HG02938 (cell line): ENCODE data around the gene ARHGAP33.
"Not testable (repeated sequence)": the region's sequence is repeated elsewhere in the genome, so short reads cannot be mapped to it uniquely, and the experiment has no call there.

ENCODE experiments used
- ATAC-seq: cut with Tn5 transposase; IDR thresholded peaks from one replicate; pipeline ENCODE4 v1.9.1; 2021; ENCODE audit warnings: mild to moderate bottlenecking, moderate library complexity; ENCODE audit not compliant: unreplicated experiment

The ARHGAP33 gene

DNA sequence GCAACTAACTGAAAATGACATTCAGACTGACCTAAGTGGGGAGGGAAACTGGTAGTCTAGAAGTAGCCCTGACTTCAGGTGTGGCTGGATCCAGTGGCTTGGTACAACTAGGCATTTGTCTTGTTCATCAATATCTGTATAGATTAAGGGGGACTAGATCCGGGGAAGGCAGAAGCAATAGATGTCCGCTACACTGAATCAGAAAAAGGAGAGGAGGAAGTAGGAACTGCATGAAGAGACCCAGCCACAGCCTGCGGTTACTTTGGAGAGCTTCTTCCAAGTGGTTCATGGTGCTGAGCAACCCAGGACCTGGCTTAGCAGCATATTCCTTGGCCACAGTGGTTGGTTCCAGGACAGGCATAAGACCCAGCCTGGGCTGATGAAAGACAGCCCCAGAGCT lies 47.2 kb downstream of the ARHGAP33 start:
- no peak for ATAC-seq

DNA sequence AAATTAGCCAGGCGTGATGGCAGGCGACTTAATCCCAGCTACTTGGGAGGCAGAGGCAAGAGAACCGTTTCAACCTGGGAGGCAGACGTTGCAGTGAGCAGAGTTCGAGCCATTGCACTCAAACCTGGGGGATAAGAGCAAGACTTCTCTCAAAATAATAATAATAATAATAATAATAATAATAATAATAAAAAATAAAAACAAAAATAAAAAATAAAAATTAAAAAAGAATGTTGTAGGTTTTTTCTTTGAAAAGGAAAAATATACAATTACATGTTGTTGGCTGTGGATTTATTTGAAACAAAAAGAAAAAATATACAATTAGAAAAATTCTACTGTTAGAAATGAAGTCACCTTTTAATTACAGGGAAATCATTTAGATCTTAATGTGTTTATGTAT lies 48.8 kb downstream of the ARHGAP33 start:
- no peak for ATAC-seq

DNA sequence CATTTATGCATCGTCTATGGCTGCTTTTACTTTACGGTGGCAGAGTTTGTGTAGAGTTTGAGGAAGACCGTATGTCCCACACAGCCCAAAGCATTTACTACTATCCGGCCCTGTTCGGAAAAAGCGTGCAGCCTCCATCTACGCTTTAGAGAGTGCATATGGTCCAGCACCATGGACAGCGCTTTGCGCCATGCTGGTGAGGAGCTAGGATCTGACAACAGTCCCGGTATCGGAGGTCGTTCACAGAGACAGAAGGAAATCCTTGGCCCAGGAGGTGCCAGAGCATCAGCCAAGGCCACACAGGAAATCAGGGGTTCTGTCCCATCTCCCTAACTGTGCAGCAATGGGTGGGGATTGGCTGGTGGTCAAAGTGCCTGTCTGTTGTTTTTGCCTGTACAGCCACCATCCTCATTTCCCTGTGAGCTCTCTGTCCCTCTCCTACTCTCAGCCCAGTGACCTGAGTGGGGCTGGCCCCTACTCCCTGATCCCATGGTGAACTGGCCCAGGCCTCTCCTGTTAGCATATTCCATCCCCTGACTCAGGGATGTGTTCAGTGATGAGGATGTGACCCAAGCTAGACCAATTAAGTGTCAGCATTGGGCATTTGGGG lies 53.4 kb downstream of the ARHGAP33 start:
- no peak for ATAC-seq

DNA sequence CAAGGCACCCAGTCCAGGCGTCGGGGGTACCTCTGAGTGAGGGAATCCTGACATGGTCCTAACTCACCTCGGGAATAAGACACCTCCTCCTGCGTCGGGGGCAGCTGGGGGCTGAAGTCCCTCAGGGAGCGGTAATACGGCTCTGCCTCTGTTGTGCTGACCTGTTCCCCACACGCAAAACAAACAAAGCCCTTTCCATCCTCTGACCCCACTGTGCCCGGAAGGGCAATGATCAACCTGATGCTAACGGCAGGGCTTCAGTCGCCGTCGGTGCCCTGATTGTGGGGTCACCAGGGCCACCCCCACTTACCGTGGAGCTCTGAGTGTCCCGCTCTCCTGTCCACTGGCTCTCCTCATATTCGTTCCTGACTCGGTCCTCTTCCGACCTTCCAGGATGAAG lies 55.6 kb downstream of the ARHGAP33 start:
- no peak for ATAC-seq

DNA sequence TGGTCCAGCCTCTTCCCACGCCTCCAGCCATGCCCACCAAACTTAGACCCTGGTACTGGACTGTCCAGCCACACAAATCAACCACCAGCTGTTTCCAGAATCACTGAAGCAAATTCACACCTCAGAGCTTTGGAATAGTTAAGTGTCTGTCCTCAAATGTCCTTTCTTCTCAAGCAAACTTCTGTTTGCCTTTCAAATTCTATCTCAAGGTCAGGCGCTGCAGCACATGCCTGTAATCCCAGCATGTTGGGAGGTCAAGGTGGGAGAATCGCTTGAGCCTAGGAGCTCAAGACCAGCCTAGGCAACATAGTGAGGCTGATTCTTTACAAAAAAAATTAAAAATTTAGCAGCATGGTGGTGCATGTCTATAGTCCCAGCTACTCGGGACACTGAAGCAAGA lies 56.7 kb downstream of the ARHGAP33 start:
- ATAC-seq = no peak

DNA sequence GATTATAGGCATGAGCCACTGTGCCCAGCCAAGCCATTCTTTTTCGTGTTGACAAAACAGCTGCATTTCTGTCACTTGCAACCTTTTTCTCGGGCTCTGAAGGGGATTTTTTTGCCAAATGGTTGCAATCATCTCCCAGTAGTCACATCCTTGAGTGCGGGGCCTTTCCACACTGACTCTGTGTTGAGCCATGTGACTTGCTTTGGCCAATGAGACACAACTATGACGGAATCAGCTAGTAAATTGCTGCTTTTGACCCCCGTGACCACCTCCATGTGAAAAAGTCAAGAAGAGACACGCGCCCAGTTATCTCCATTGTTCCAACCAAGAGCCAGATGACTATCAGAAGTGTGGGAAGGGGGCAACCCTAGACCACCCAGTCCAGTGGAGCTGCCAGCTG lies 58.6 kb downstream of the ARHGAP33 start:
- ATAC-seq = no peak

DNA sequence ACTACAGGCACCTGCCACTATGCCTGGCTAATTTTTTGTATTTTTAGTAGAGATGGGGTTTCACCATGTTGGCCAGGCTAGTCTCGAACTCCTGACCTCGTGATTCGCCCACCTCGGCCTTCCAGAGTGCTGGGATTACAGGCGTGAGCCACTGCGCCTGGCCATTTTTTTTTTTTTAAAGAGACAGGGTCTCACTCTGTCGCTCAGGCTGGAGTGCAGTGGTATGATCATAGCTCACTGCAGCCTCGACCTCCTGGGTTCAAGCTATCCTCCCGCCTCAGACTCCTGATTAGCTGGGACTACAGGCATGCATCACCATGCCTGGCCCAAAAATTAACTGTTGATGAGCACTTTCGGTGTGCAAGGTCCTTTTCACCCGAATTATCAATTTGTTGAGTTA lies 60.7 kb downstream of the ARHGAP33 start:
- not testable (repeated sequence) for ATAC-seq
